ENCODE results near the gene EFCAB8. TPM values are rescaled to one million over a fixed set of nuclear protein-coding genes. Genes with fewer than 3 reads are reported as not detected.

The EFCAB8 gene
- total and polyA plus RNA-seq, 4 donors = 0.25 TPM; not detected in 3

DNA sequence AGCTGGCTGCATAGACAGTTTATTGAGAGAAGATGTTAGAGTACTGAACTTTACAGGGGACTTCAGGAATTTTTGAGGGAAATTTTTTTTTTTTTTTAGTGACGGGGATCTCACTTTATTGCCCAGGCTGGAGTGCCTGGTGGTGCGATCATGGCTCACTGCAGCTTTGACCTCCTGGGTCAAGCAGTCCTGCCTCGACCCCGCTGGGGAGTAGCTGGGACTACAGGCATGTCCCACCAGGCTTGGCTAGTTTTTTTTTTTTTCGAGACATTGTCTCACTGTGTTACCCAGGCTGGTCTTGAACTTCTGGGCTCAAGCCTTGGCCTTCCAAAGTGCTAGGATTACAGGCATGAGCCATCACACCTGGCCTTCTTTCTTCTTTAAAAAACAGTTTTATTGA lies 10.8 kb upstream of the EFCAB8 start:
- peaks cover 8 to 49% (median 21%) of the 10 kb centered on the region in 4 donors for H3K36me3 ChIP-seq (ENCODE audit: control insufficient read depth in 4 of 4, insufficient read depth in 3 of 4, low read depth in 1 of 4, low read length in 3 of 4)

DNA sequence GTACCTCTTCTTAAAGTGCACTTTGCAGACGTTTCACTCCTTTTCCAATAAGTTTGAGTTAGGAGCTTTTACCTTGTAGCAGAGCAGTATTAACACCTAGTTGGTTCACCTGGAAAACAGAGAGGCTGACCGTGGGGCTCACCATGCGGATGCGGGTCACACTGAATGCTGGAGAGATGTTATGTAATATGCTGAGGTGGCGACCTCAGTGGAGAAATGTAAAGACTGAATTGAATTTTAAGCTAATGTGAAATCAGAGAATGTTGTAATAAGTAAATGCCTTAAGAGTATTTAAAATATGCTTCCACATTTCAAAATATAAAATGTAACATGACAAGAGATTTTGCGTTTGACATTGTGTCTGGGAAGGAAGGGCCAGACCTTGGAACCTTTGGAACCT lies 9.9 kb upstream of the EFCAB8 start:
- no peak overlapping the region for H3K27ac ChIP-seq (ENCODE audit: low read depth in 1 of 2, low read length in 2 of 2)
- no peak overlapping the region for H3K4me3 ChIP-seq (ENCODE audit: low read depth in 1 of 3, low read length in 3 of 3)
- H3K36me3 ChIP-seq (ENCODE audit: control insufficient read depth in 4 of 4, insufficient read depth in 3 of 4, low read depth in 1 of 4, low read length in 3 of 4) = peaks cover 5 to 46% (median 21%) of the 10 kb centered on the region in 4 donors
- no peak for DNase-seq (ENCODE audit: low spot score)
- WGBS = 96% methylated on average over 6 of the region's 6 CpGs
- no peaks in the 10 kb centered on the region for H3K4me1 ChIP-seq (ENCODE audit: control insufficient read depth in 4 of 4, insufficient read depth in 4 of 4, low read length in 3 of 4)
- no peaks in the 10 kb centered on the region for H3K27me3 ChIP-seq (ENCODE audit: control insufficient read depth in 4 of 4, insufficient read depth in 4 of 4, low read length in 3 of 4)
- H3K9me3 ChIP-seq (ENCODE audit: control insufficient read depth in 4 of 4, low read length in 3 of 4) = no peaks in the 10 kb centered on the region
- no peak overlapping the region for H3K9ac ChIP-seq (ENCODE audit: low read depth in 1 of 2, low read length in 2 of 2)
- TF ChIP-seq, protein P1, sequence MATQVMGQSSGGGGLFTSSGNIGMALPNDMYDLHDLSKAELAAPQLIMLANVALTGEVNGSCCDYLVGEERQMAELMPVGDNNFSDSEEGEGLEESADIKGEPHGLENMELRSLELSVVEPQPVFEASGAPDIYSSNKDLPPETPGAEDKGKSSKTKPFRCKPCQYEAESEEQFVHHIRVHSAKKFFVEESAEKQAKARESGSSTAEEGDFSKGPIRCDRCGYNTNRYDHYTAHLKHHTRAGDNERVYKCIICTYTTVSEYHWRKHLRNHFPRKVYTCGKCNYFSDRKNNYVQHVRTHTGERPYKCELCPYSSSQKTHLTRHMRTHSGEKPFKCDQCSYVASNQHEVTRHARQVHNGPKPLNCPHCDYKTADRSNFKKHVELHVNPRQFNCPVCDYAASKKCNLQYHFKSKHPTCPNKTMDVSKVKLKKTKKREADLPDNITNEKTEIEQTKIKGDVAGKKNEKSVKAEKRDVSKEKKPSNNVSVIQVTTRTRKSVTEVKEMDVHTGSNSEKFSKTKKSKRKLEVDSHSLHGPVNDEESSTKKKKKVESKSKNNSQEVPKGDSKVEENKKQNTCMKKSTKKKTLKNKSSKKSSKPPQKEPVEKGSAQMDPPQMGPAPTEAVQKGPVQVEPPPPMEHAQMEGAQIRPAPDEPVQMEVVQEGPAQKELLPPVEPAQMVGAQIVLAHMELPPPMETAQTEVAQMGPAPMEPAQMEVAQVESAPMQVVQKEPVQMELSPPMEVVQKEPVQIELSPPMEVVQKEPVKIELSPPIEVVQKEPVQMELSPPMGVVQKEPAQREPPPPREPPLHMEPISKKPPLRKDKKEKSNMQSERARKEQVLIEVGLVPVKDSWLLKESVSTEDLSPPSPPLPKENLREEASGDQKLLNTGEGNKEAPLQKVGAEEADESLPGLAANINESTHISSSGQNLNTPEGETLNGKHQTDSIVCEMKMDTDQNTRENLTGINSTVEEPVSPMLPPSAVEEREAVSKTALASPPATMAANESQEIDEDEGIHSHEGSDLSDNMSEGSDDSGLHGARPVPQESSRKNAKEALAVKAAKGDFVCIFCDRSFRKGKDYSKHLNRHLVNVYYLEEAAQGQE (IDR thresholded peaks at IDR 0.05) = no peak
- TF ChIP-seq HNF4G (IDR thresholded peaks at IDR 0.05) (no peak), FOXA1 (IDR thresholded peaks at IDR 0.05) (no peak), HNF4A (conservative IDR thresholded peaks at IDR 0.05) (no peak), RAD21 (IDR thresholded peaks at IDR 0.05) (no peak)

More for the DNA sequence above, 10.8 kb upstream of the EFCAB8 start:
- no peak overlapping the region for H3K9ac ChIP-seq (ENCODE audit: low read depth in 1 of 2, low read length in 2 of 2)
- whole genome bisulfite sequencing = 95% methylated on average over 5 of the region's 5 CpGs
- H3K4me1 ChIP-seq (ENCODE audit: control insufficient read depth in 4 of 4, insufficient read depth in 4 of 4, low read length in 3 of 4) = no peaks in the 10 kb centered on the region
- H3K27ac ChIP-seq (ENCODE audit: low read depth in 1 of 2, low read length in 2 of 2) = no peak overlapping the region
- no peaks in the 10 kb centered on the region for H3K9me3 ChIP-seq (ENCODE audit: control insufficient read depth in 4 of 4, low read length in 3 of 4)
- H3K27me3 ChIP-seq (ENCODE audit: control insufficient read depth in 4 of 4, insufficient read depth in 4 of 4, low read length in 3 of 4) = no peaks in the 10 kb centered on the region
- TF ChIP-seq JUND (IDR thresholded peaks at IDR 0.05) (no peak), RAD21 (IDR thresholded peaks at IDR 0.05) (no peak), SP1 (IDR thresholded peaks at IDR 0.05) (no peak), HNF4A (conservative IDR thresholded peaks at IDR 0.05) (no peak), TAF1 (conservative IDR thresholded peaks at IDR 0.05) (no peak), RXRA (IDR thresholded peaks at IDR 0.05) (no peak), HNF4G (IDR thresholded peaks at IDR 0.05) (no peak), YY1 (IDR thresholded peaks at IDR 0.05) (no peak)
- TF ChIP-seq, protein P2, sequence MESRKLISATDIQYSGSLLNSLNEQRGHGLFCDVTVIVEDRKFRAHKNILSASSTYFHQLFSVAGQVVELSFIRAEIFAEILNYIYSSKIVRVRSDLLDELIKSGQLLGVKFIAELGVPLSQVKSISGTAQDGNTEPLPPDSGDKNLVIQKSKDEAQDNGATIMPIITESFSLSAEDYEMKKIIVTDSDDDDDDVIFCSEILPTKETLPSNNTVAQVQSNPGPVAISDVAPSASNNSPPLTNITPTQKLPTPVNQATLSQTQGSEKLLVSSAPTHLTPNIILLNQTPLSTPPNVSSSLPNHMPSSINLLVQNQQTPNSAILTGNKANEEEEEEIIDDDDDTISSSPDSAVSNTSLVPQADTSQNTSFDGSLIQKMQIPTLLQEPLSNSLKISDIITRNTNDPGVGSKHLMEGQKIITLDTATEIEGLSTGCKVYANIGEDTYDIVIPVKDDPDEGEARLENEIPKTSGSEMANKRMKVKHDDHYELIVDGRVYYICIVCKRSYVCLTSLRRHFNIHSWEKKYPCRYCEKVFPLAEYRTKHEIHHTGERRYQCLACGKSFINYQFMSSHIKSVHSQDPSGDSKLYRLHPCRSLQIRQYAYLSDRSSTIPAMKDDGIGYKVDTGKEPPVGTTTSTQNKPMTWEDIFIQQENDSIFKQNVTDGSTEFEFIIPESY (IDR thresholded peaks at IDR 0.05) = no peak
- TF ChIP-seq, protein P1 (IDR thresholded peaks at IDR 0.05) = no peak
- TF ChIP-seq, protein P3, sequence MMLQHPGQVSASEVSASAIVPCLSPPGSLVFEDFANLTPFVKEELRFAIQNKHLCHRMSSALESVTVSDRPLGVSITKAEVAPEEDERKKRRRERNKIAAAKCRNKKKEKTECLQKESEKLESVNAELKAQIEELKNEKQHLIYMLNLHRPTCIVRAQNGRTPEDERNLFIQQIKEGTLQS (IDR thresholded peaks at IDR 0.05) = no peak
- TF ChIP-seq, protein P4, sequence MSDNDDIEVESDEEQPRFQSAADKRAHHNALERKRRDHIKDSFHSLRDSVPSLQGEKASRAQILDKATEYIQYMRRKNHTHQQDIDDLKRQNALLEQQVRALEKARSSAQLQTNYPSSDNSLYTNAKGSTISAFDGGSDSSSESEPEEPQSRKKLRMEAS (IDR thresholded peaks at IDR 0.05) = no peak
- H3K4me3 ChIP-seq (ENCODE audit: low read depth in 1 of 3, low read length in 3 of 3) = no peak overlapping the region
- DNase-seq (ENCODE audit: low spot score) = no peak

Data from liver (tissue), 9 donors.